Erythroblast (primary cell): ENCODE measurements around the gene CPD.
"Not testable (repeated sequence)": the region's sequence is repeated elsewhere in the genome, so short reads cannot be mapped to it uniquely, and the experiment has no call there.

ENCODE experiments used
- DNase-seq, 2 experiments: peaks; one replicate each; lab custom pipeline; 2025; lab: John Stamatoyannopoulos, UW
- GATA1 ChIP-seq: IDR thresholded peaks from 2 replicates; pipeline ENCODE4 v1.6.1; 2011; ENCODE audit warnings: low read depth, mild to moderate bottlenecking, control low read depth, low read length, moderate library complexity
- POLR2A ChIP-seq: IDR thresholded peaks from 2 replicates; pipeline ENCODE4 v1.6.1; 2011; ENCODE audit warnings: mild to moderate bottlenecking, low read length

The CPD gene

GRCh38 chr17:30382345-30382744 is 3.6 kb downstream of the CPD start:
- DNase-seq = no peak
- TF ChIP-seq GATA1 = no peak
- TF ChIP-seq POLR2A = no peak

GRCh38 chr17:30388321-30389179 is 9.8 kb downstream of the CPD start:
- DNase-seq = no peak
- no peak for TF ChIP-seq POLR2A
- TF ChIP-seq GATA1 = no peak

GRCh38 chr17:30389756-30390300 is 11.1 kb downstream of the CPD start:
- TF ChIP-seq POLR2A = no peak
- no peak for TF ChIP-seq GATA1
- no peak for DNase-seq

GRCh38 chr17:30391534-30391933 is 12.8 kb downstream of the CPD start:
- TF ChIP-seq POLR2A (no peak), GATA1 (no peak)
- DNase-seq = no peak

- TF ChIP-seq POLR2A = no peak
- no peak for TF ChIP-seq GATA1
- no peak for DNase-seq
Observed at GRCh38 chr17:30393491-30393890, 14.8 kb downstream of the CPD start.

- DNase-seq = no peak
- TF ChIP-seq POLR2A (no peak), GATA1 (no peak)
Observed at GRCh38 chr17:30393911-30394867, 15.5 kb downstream of the CPD start.

GRCh38 chr17:30395398-30396022 is 16.8 kb downstream of the CPD start:
- TF ChIP-seq POLR2A (no peak), GATA1 (no peak)
- DNase-seq = no peak

GRCh38 chr17:30396129-30396528 is 17.4 kb downstream of the CPD start:
- TF ChIP-seq GATA1 = no peak
- no peak for TF ChIP-seq POLR2A
- no peak for DNase-seq

- DNase-seq = no peak
- TF ChIP-seq GATA1 = no peak
- TF ChIP-seq POLR2A = no peak
Observed at GRCh38 chr17:30396612-30397011, 17.9 kb downstream of the CPD start.

GRCh38 chr17:30398328-30399041 is 19.8 kb downstream of the CPD start:
- no peak for TF ChIP-seq POLR2A
- no peak for TF ChIP-seq GATA1
- DNase-seq = peak; percentile 40 to 78

GRCh38 chr17:30401097-30401496 is 22.4 kb downstream of the CPD start:
- TF ChIP-seq GATA1 (no peak), POLR2A (no peak)
- no peak for DNase-seq

- no peak for DNase-seq
- TF ChIP-seq POLR2A (no peak), GATA1 (no peak)
Observed at GRCh38 chr17:30405161-30405560, 26.4 kb downstream of the CPD start.

GRCh38 chr17:30410627-30411026 is 31.9 kb downstream of the CPD start:
- not testable (repeated sequence) for DNase-seq

- DNase-seq = not testable (repeated sequence)
Observed at GRCh38 chr17:30412008-30412496, 33.3 kb downstream of the CPD start.
